DLD1 (cell line): Measurements from ENCODE around the gene CARMIL1.

Experiments used
- in situ Hi-C: cut with HindIII; loops from 2 replicates; pipeline ENCODE4 v1.10.0; 2017; ENCODE audit warnings: low sequenced_read_pairs

Gene CARMIL1

DNA sequence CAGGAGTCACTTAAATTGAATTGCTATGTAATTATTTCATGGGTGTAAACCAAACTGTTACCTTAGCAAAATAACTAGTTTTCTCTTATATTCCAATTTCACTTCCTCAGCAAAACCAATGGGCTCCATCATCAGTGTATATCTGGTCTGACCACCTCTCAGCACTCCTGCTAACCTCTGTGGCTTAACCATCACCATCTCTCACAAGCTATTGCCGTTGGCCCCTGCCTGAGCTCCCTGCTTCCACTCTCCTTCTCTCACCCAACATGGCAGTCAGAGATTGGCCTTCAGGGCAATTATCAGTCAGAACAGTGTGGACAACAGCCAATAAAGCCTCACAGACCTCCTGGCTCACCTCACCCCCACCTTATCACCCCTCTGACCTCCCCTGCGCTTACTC, 124.0 kb downstream of the CARMIL1 start:
- in situ Hi-C loops: no loop called here

DNA sequence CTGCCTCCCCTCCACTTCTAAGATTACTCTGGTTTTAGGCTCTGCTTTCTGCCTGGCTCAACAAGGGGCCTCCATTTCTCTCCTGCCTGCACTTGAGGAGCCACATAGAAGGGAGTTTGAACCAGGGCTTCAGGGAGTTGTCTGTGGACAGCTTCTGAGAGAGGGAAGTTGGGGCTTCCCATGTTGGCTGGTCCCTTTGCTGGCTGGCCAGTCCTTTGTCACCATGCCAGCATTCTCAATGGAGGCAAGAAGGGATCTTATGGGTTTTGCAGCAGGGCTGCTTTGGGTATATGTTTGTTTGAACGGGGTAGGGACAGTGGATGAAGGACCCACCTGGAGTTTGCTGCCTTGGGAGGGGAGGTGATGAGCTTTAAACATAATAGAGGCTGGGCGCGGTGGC, 124.9 kb downstream of the CARMIL1 start:
- in situ Hi-C loops: no loop called here

DNA sequence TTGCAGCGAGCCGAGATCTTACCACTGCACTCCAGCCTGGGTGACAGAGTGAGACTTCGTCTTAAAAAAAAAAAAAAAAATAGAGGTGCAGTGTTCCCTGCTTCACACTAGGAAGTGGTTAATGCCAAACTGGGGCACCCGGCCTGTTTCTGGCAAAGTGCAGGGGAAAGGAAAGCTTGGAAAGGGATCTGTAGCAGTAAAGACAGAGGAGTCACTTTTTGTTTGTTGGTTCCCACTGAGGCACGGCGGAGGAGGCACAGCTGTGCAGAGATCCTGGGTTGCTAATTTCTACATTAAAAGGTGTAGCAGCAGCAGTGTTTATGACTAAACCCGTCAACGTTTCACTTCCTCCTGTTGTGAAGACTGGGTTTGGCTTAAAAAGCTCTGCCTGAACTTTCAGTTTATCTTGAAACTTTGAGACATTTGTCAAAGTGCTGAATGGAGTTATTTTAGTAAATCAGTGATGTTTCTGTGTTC, 125.6 kb downstream of the CARMIL1 start:
- in situ Hi-C loops: no loop called here

DNA sequence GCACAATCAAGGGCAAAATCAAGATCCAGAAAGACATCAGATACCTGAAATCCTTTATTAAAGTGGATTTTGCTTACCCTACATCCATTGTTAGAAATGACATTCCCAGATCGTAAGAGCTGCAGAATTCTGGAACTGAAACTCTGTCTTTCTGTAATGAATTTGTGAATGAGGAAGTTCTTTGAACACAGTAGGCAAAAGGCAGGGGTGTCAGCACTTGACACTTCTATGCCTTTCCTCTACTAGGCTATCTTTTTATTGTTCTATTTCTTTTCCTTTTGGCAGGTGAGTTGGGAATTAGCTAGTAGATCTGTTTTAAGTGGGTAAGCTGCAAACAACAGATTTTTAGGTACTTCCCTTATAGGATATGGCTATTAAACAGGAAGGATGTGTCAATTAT, 126.3 kb downstream of the CARMIL1 start:
- in situ Hi-C loops: no loop called here

DNA sequence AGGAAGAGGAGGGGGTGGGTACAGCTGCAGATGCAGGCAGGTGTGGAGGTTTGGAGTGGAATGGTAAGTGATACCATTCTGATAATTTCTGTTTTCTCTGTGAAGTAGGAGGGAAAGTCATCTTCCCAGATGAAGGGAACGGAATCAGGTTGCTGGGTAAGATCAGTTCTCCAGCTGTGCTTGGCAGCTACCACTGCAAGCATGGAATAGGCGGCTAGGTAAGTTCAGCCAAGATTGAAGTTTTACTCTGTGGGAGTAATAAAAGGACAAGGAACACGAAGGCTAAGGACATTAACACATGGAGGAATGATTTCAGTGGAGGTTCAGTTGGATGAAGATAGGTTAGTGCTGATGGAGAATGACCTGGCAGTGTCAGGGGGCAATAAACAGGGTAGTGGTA, 128.3 kb downstream of the CARMIL1 start:
- in situ Hi-C loops: no loop called here

DNA sequence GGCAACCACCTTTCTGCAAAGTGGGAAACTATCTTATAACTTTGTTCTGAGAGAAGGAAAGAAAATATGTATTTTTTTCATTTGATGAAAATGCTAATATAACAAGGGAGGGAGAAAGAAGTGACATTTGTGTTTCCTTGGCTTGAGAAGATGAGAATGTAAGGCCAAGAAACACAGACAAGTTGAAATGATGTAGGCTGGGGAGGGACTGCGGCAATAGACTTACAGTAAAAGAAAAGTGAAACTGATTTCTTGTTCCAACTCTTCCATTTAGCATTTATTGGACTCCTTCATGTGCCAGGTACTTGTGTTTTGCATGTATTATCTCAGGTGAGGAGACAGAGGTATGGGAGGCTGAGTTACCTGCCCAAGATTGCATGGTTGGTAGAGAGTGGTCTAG, 130.9 kb downstream of the CARMIL1 start:
- in situ Hi-C loops: no loop called here

DNA sequence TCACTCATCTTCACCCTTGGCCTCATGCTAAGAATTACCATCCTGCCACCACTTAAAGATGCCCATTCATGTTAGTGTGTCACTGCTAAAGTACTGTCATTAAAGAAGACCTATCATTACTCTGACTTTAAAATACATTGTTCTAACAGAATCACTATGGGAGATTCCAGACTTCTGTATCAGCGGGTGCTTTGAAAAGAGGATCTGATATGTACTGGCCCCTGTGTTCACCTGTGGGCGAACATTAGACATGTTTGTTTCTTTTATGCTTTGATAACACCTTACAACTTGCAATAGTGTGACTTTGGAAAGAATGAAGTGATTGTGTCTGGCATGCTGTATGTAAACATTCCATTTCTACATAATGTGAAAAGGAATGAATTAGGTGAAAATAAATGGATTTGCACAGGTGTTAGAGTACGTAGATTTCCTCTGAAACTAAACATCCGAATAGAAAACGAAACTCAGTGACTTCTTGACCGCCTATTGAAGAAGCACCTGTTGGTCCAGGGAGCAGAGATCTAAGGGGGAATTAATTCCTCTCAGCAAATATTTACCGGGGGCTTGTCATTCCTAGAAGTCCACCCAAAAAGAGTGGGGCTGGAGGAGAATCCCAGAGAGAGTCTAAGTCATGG, 132.3 kb downstream of the CARMIL1 start:
- in situ Hi-C loops: no loop called here

DNA sequence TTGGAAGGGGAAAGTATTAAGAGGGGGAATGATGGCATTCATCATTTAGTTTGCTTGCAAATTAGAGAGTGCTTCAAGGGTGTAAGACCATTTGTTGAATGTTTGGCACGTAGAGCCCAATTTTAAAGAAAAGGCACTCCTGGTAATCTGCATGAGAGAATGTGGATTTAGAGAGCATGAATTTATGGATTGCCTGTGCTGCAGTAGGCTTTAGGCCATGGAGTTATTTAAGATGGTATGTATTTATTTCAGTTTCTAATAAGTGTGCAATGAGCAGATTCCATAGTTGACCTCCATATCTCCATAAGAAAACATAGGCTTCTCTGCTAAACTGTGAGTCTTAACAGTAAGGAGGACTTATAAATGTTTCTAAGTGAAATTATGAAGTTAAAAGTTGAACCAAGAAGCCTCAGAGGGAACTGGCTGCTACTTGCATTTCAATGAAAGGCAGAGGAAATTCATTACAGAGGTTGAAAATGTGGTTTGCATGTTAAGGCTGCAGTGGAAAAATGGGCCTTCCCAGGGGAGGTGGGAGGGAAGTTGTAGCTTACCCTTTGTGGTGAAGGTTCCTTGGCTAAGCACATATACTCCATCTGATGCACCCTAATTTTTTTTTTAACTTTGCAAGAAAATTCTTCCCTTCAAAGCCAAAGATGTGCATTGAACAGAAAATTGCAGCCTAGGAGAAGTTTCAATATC, 134.2 kb downstream of the CARMIL1 start:
- in situ Hi-C loops: no loop called here

DNA sequence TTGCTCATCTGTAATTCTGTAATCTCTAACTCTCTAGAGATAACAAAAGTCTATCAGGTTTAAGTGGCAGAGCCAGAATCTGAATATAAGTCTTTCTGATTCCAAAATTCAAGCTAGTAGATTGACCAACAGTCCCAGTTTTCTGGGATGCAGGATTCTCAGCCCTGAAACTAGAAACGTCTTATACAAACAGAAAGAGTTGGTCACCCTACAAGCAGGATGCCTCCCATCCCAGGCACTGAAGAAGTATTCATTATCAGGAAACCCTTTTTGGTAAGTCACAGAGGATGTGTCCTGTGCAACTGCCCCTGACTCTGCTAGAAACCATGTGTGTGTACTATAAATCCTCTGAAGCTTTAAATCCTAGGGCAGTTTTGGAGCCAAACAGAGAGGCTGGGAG, 135.0 kb downstream of the CARMIL1 start:
- in situ Hi-C loops: no loop called here

DNA sequence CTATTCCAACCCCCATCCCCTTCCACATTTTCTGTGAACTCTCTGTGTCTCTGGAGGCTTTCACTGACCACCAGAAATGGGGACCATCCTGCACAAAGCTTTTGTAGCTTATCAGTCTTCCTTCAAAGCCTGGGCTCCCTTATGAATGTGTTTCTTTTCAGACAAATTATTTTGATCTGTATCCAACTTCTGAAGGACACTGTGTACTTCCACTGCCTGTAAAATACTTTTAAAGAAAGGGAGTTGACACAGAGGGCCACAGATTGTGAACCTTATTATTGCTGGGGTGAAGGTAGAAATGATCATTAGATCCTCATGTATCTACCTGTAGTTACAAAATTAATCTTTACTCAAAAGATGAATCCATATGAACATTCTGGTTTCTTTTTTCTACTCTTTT, 135.6 kb downstream of the CARMIL1 start:
- in situ Hi-C loops: no loop called here

DNA sequence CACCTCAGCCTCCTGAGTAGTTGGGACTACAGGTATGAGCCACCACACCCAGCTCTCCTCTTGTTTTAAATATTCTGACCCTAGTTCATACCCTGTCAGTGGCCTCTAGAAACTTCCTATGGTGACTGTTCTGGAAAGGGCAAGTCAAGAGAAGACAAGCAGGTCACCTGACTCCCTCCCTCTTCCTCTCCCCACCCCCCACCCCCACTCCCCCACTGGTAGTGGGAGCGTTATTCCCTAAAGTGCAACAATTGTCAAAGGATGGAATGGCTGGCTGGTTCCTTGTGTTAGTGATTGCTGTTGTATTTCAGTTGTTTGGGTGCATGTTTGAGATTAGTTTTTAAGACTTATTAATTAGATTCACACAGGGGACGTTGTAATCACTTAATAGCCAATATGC, 136.1 kb downstream of the CARMIL1 start:
- in situ Hi-C loops: no loop called here

DNA sequence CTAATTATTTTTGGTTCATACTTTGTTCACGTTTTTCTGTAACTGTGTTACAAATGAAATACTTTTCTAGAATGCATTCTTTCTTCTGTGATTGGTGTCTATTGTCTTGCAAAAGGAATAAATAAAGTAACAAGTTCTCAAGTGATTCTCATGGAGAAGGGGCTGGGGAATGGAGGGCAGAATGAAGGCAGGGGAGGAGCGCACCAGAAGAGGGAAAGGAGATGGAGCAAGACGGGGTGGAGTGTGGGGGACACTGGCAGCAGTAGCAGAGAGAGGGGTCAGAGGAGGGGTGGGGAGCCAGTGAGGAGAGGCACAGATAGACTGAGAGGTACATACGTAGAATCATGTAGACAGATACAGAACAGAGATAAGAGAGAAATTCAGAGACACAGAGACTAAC, 136.5 kb downstream of the CARMIL1 start:
- in situ Hi-C loops: no loop called here

DNA sequence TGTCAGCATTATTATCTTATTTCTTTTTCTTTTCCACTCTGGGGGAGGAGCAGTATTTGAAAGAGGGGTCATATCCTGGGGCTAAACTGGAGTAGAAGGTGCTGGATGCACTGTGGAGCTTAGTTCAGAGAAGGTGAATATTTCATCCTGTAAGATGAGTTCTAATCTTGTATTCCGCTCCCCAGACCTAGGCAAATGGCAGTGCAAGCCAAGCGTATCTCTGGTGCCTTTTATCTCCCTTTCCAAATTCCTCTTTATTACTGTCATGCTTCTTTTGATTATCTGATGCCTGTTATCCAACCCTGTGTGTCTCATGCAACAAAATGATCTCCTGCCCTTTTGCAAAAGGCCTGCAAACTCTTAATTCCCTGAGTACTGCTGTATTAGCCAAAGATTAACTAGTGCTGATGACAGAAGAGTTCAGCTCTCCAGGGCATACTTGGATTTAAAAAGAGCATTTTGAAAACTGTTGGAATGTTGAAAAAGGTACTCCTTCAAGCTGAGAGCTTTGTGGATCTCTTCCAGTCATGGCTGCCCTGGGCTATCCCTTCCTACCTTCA, 138.0 kb downstream of the CARMIL1 start:
- in situ Hi-C loops: no loop called here

DNA sequence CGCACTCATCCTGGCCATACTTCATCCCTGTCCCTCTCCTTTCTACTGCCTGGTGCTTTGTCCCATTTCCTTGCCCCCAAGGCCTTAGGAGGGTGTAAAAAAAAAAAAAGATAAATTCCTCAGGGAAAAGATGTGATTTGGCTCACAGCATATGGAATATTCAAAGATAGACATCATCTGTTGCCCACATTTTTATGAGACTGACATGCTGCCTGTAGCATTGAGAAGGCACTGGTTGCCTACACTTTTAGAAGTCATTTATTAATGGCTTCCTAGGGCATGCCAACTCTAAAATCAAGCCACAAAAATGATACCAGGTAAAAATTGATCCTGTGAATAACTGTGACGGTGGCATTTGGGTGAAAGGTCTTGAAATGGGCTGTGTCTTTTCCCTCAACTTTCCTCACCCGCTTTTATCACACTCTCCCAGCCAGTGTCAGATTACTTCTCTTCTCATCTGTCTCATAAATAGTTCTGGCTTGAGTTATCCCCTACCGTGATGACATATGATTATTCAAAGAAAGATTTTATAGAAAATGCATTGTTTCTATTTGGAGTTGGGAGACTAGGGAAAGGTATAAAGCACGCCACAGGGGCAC, 139.4 kb downstream of the CARMIL1 start:
- in situ Hi-C loops: no loop called here

DNA sequence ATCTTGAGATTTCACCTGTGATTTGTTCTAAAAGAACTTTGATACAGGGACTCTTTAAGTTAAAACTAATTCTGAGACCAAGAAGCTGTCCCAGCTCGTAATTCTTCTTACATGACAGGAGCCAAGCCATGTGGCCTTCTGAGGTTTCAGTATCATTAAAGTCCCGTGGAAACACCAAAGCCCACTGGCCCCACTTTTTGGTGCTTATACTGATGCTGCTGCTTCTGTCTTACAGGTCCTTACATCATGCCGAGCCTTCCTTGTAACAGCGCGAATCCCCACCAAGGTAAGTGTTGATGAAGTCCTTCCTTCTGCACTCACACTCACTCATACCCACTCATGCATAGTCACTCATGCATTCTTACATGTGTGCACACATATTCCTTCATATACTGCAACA, 140.7 kb downstream of the CARMIL1 start:
- in situ Hi-C loops: no loop called here

DNA sequence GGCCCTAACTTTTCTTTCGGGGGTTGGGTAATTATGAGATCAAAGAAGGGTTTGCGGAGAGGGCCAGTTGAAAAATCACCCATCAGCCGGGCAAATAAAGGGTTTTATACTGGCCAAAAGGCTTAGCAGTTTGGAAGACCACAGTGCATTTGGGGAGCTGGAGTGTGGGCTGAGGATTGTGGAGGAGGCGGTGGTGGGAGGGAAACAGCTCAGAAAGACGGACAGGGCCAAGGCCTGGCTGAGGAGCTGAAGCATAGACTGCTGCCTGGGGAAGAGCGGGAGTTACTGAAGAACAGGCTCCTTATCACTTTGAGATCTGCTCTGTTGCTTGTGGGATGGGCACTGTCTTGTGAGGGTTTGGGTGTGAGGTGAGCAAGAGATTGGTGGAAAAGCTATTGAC, 144.2 kb downstream of the CARMIL1 start:
- in situ Hi-C loops: no loop called here

DNA sequence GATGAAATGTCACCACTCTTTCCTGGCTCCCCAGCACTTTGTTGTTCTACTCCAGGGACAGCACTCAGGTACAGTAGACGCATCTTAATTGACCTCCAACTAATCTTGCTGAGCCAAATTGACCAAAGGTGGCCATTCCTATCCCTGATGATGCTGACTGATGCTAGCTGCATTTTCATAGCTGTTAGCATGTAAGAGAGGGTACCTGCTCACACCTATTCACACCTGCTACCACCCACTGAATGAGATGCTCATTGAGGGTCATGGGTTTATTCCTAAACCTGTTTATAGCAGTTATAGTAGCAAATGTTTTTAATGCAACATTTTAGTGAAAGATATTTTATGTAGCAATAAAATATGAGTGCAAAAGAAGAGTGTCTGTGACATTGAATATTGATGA, 145.1 kb downstream of the CARMIL1 start:
- in situ Hi-C loops: no loop called here

DNA sequence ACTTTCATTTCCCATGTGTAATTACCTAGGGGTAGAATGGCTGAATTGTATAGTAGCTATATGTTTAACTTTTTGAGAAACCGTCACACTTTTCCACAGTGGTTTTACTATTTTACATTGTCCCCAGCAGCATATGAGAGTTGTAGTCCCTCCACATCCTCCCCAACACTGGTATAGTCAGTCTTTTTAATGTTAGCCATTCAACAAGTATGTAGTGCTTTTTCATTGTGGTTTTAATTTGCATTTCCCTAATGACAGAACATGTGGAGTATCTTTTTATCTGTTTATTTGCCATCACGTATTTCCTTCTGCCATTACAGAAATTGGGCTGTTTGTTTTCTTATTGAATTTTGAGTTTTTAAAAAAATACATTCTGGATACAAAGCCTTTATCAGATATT, 148.4 kb downstream of the CARMIL1 start:
- in situ Hi-C loops: no loop called here

DNA sequence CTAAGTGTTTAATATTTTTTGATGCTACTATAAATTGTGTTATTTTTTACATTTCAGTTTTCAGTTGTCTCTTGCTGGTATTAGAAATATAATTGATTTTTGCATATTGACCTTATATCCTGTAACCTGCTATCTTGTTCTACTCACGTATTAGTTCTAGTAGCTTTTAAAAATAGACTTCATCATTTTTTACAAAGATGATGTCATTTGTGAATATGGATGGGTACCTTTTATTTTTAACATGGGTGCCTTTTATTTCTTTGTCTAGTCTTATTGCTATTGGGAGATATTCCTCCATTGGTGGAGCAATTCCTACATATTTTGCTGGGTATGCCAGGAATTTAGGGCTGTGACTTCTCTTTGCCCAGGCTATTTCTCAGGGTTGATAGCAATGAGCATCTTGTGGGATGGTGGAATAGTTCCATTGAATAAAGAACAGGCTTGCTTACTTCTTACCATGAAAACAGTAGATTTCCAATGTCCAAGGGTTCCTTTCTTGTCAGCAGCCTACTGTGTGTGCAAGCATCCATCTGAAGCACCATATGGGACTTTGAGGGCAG, 149.7 kb downstream of the CARMIL1 start:
- in situ Hi-C loops: no loop called here

DNA sequence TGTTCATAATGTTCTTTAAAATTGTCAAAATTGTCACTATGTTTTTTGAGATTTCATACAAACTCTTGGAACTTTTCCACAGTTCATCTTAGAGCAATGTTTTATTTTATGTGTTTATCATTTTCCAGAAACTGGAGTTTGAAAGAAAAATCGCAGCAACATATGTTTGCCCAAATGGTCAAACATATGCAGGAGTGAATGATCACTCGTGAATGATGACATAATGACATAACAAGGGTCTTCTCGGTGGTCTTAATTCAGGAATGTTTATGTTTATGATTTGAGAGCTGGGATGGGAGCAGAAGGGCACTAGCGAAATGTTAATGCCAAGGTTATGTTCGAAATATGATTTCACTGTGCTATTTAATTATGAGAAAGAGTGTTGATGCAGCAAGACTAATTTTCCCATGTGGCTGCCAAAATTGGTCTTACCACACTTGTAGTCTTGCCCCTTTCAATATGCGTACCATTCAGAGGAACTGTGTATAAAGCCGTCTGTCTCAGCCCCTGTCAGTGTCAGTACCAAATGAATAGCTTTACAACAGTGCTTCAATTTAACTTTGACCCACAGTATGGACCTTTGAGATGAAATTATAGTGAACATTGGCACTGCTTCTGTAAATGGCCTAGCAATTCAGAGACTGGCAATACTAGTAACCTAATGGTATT, 152.3 kb downstream of the CARMIL1 start:
- in situ Hi-C loops: no loop called here

DNA sequence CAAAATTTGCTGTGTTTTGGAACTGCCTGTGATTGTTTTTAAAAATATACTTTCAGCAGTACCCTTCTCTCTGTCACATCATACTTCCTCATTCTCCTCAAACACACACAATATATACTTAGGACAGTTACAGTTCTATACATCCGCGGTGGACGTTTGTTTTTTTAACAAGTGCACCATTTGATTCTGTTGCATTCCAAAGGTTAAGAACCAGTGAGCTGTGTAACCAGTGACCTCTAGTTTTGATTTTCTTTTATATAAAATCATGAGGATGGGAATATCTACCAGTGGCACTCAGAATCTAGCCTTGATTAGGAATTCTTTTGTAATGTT, 152.8 kb downstream of the CARMIL1 start:
- in situ Hi-C loops: no loop called here
